Measurements from ENCODE around the gene ZNF384. TPM values are rescaled to one million over a fixed set of nuclear protein-coding genes. Genes with fewer than 3 reads are reported as not detected.

The ZNF384 gene
- total and polyA plus RNA-seq, 7 donors: 22.7 to 40.3 (median 28.8) TPM

GRCh38 chr12:6620137-6620884 lies 68.9 kb downstream of the ZNF384 start:
- TF ChIP-seq EP300 (IDR thresholded peaks at IDR 0.05) (no peak), CTCF (IDR thresholded peaks at IDR 0.05) (peak in 3 of 4 experiments; percentile 13 to 56 (median 41))
- Histone ChIP-seq H3K36me3 (no peaks in the 10 kb centered on the region), H3K4me1 (peaks cover 0 to 9% (median 8%) of the 10 kb centered on the region in 4 donors), H3K27me3 (peaks cover 8 to 14% (median 11%) of the 10 kb centered on the region in 3 donors), H3K9me3 (no peaks in the 10 kb centered on the region), H3K27ac (no peak overlapping the region), H3K4me3 (peak overlapping the region in 3 of 4 donors; percentile 22 to 36 (median 25))
- WGBS, 2 donors: 59 to 85% methylated on average over 88 of the region's 88 CpGs
- intact Hi-C loops (cut with DNase I): no loop called here
- DNase-seq: no peak

- DNase-seq: no peak
- Histone ChIP-seq H3K9me3 (no peaks in the 10 kb centered on the region), H3K36me3 (no peaks in the 10 kb centered on the region), H3K27me3 (peaks cover 8 to 14% (median 11%) of the 10 kb centered on the region in 3 donors), H3K4me3 (no peak overlapping the region), H3K27ac (no peak overlapping the region), H3K4me1 (peaks cover 0 to 17% (median 15%) of the 10 kb centered on the region in 4 donors)
- WGBS, 2 donors: 65 to 83% methylated on average over 5 of the region's 5 CpGs
- no peak for TF ChIP-seq POLR2AphosphoS5 (IDR thresholded peaks at IDR 0.05)
- no peak for TF ChIP-seq EP300 (IDR thresholded peaks at IDR 0.05)
- no peak for TF ChIP-seq POLR2A (IDR thresholded peaks at IDR 0.05)
- no peak for TF ChIP-seq CTCF (IDR thresholded peaks at IDR 0.05)
- intact Hi-C loops (cut with DNase I): loop anchor here (2.0 to 5.0 kb wide), 2 partner anchors 28 to 209 kb away; partner anchors contain the start of genes ACRBP and P3H3
These were observed 70.5 kb downstream of the ZNF384 start for GRCh38 chr12:6618483-6619225.

Small RNA genes lying within 50 kb of the gene (small RNA-seq; reads per million reads assigned to genes)
- gene RNU6-781P: 0 reads per million in 3 donors

Other genes starting within 250 kb of the ZNF384 start
- under 1 TPM in 1 of 4 donors, not detected in 3; 0.81 TPM for gene CD27, start 244.4 kb downstream of the ZNF384 start, total RNA-seq
- 10 to 100 TPM in 1 of 3 donors, 1 to 10 TPM in 1, under 1 TPM in 1; 0.60 to 29.0 (median 2.3) TPM for gene CD27, start 244.4 kb downstream of the ZNF384 start, polyA plus RNA-seq
- gene TAPBPL, start 237.3 kb downstream of the ZNF384 start, total RNA-seq: 10 to 100 TPM; 20.2 to 27.5 (median 26.9) TPM
- 10 to 100 TPM; 14.4 to 36.0 (median 17.1) TPM for gene TAPBPL, start 237.3 kb downstream of the ZNF384 start, polyA plus RNA-seq
- 10 to 100 TPM; 11.5 to 44.0 (median 17.2) TPM for gene VAMP1, start 218.7 kb downstream of the ZNF384 start, total RNA-seq
- gene VAMP1, start 218.7 kb downstream of the ZNF384 start, polyA plus RNA-seq: 10 to 100 TPM in 1 of 3 donors, 1 to 10 TPM in 2; 2.3 to 12.8 (median 3.0) TPM
- 100 to 1,000 TPM in 2 of 4 donors, 10 to 100 TPM in 2; 52.9 to 113 (median 92.1) TPM for gene MRPL51, start 196.1 kb downstream of the ZNF384 start, total RNA-seq
- gene MRPL51, start 196.1 kb downstream of the ZNF384 start, polyA plus RNA-seq: 100 to 1,000 TPM; 119 to 142 (median 135) TPM
- gene NCAPD2, start 195.3 kb downstream of the ZNF384 start, total RNA-seq: 10 to 100 TPM; 11.8 to 89.5 (median 12.6) TPM
- gene NCAPD2, start 195.3 kb downstream of the ZNF384 start, polyA plus RNA-seq: 10 to 100 TPM in 2 of 3 donors, 1 to 10 TPM in 1; 9.0 to 35.8 (median 13.6) TPM
- 1,000 to 10,000 TPM; 1,653 to 2,501 (median 2,098) TPM for gene GAPDH, start 154.9 kb downstream of the ZNF384 start, total RNA-seq
- 1,000 to 10,000 TPM; 2,564 to 3,219 (median 3,101) TPM for gene GAPDH, start 154.9 kb downstream of the ZNF384 start, polyA plus RNA-seq
- 10 to 100 TPM; 15.3 to 34.3 (median 22.7) TPM for gene IFFO1, start 133.3 kb downstream of the ZNF384 start, total RNA-seq
- 10 to 100 TPM in 1 of 3 donors, 1 to 10 TPM in 2; 1.8 to 14.0 (median 4.2) TPM for gene IFFO1, start 133.3 kb downstream of the ZNF384 start, polyA plus RNA-seq
- 10 to 100 TPM in 3 of 4 donors, 1 to 10 TPM in 1; 6.1 to 30.1 (median 23.2) TPM for gene NOP2, start 121.1 kb downstream of the ZNF384 start, total RNA-seq
- gene NOP2, start 121.1 kb downstream of the ZNF384 start, polyA plus RNA-seq: 10 to 100 TPM in 1 of 3 donors, 1 to 10 TPM in 2; 6.2 to 39.2 (median 7.8) TPM
- gene CHD4, start 82.0 kb downstream of the ZNF384 start, total RNA-seq: 100 to 1,000 TPM; 204 to 254 (median 217) TPM
- 100 to 1,000 TPM in 1 of 3 donors, 10 to 100 TPM in 2; 49.2 to 113 (median 53.6) TPM for gene CHD4, start 82.0 kb downstream of the ZNF384 start, polyA plus RNA-seq
- gene LPAR5, start 53.4 kb downstream of the ZNF384 start, total RNA-seq: 1 to 10 TPM in 2 of 4 donors, under 1 TPM in 2; 0.27 to 1.5 (median 0.67) TPM
- 10 to 100 TPM in 1 of 3 donors, 1 to 10 TPM in 2; 4.2 to 16.5 (median 6.0) TPM for gene LPAR5, start 53.4 kb downstream of the ZNF384 start, polyA plus RNA-seq
- 1 to 10 TPM; 1.2 to 3.9 (median 1.6) TPM for gene ACRBP, start 41.9 kb downstream of the ZNF384 start, total RNA-seq
- 1 to 10 TPM in 2 of 3 donors, not detected in 1; 2.3 to 3.1 TPM for gene ACRBP, start 41.9 kb downstream of the ZNF384 start, polyA plus RNA-seq
- 10 to 100 TPM; 52.8 to 85.9 (median 63.4) TPM for gene ING4, start 26.3 kb downstream of the ZNF384 start, total RNA-seq
- 10 to 100 TPM; 37.8 to 59.5 (median 42.5) TPM for gene ING4, start 26.3 kb downstream of the ZNF384 start, polyA plus RNA-seq
- under 1 TPM; 0.27 to 0.55 (median 0.43) TPM for gene PIANP, start 11.4 kb upstream of the ZNF384 start, total RNA-seq
- 1 to 10 TPM in 2 of 3 donors, under 1 TPM in 1; 0.46 to 2.0 (median 1.2) TPM for gene PIANP, start 11.4 kb upstream of the ZNF384 start, polyA plus RNA-seq
- gene COPS7A, start 34.7 kb upstream of the ZNF384 start, total RNA-seq: 10 to 100 TPM; 51.3 to 69.3 (median 60.1) TPM
- 10 to 100 TPM; 48.6 to 52.5 (median 52.3) TPM for gene COPS7A, start 34.7 kb upstream of the ZNF384 start, polyA plus RNA-seq
- gene MLF2, start 63.8 kb upstream of the ZNF384 start, total RNA-seq: 100 to 1,000 TPM; 148 to 163 (median 159) TPM
- 100 to 1,000 TPM; 157 to 220 (median 178) TPM for gene MLF2, start 63.8 kb upstream of the ZNF384 start, polyA plus RNA-seq
- 100 to 1,000 TPM; 196 to 392 (median 255) TPM for gene PTMS, start 77.0 kb upstream of the ZNF384 start, total RNA-seq
- gene PTMS, start 77.0 kb upstream of the ZNF384 start, polyA plus RNA-seq: 100 to 1,000 TPM in 2 of 3 donors, 10 to 100 TPM in 1; 93.2 to 198 (median 174) TPM
- gene LAG3, start 83.1 kb upstream of the ZNF384 start, total RNA-seq: 1 to 10 TPM; 1.4 to 6.9 (median 3.0) TPM
- gene LAG3, start 83.1 kb upstream of the ZNF384 start, polyA plus RNA-seq: 1 to 10 TPM in 2 of 3 donors, under 1 TPM in 1; 0.60 to 4.2 (median 1.4) TPM
- 10 to 100 TPM in 3 of 4 donors, 1 to 10 TPM in 1; 2.5 to 12.8 (median 11.5) TPM for gene CD4, start 100.2 kb upstream of the ZNF384 start, total RNA-seq
- 10 to 100 TPM in 2 of 3 donors, 1 to 10 TPM in 1; 4.8 to 29.7 (median 26.6) TPM for gene CD4, start 100.2 kb upstream of the ZNF384 start, polyA plus RNA-seq
- 10 to 100 TPM in 2 of 4 donors, 1 to 10 TPM in 2; 6.4 to 16.1 (median 10.2) TPM for gene GPR162, start 132.4 kb upstream of the ZNF384 start, total RNA-seq
- 1 to 10 TPM; 1.2 to 7.6 (median 1.8) TPM for gene GPR162, start 132.4 kb upstream of the ZNF384 start, polyA plus RNA-seq
- gene P3H3, start 139.0 kb upstream of the ZNF384 start, total RNA-seq: 10 to 100 TPM; 16.4 to 69.8 (median 20.5) TPM
- 1 to 10 TPM in 2 of 3 donors, under 1 TPM in 1; 0.60 to 6.0 (median 1.2) TPM for gene P3H3, start 139.0 kb upstream of the ZNF384 start, polyA plus RNA-seq
- 1 to 10 TPM in 3 of 4 donors, under 1 TPM in 1; 0.36 to 8.9 (median 2.2) TPM for gene GNB3, start 151.6 kb upstream of the ZNF384 start, total RNA-seq
- 1 to 10 TPM in 2 of 3 donors, under 1 TPM in 1; 0.46 to 1.2 (median 1.1) TPM for gene GNB3, start 151.6 kb upstream of the ZNF384 start, polyA plus RNA-seq
- 1 to 10 TPM in 1 of 4 donors, under 1 TPM in 3; 0.33 to 2.8 (median 0.45) TPM for gene CDCA3, start 161.9 kb upstream of the ZNF384 start, total RNA-seq
- gene CDCA3, start 161.9 kb upstream of the ZNF384 start, polyA plus RNA-seq: 10 to 100 TPM in 1 of 3 donors, 1 to 10 TPM in 2; 4.8 to 31.2 (median 8.6) TPM
- 10 to 100 TPM; 37.1 to 44.7 (median 41.5) TPM for gene USP5, start 162.8 kb upstream of the ZNF384 start, total RNA-seq
- 10 to 100 TPM; 25.4 to 51.5 (median 26.4) TPM for gene USP5, start 162.8 kb upstream of the ZNF384 start, polyA plus RNA-seq
- 100 to 1,000 TPM; 194 to 345 (median 299) TPM for gene TPI1, start 178.2 kb upstream of the ZNF384 start, total RNA-seq
- 100 to 1,000 TPM; 808 to 994 (median 968) TPM for gene TPI1, start 178.2 kb upstream of the ZNF384 start, polyA plus RNA-seq
- gene SPSB2, start 183.9 kb upstream of the ZNF384 start, total RNA-seq: 10 to 100 TPM in 1 of 4 donors, 1 to 10 TPM in 3; 4.6 to 10.5 (median 8.2) TPM
- 10 to 100 TPM; 13.4 to 17.4 (median 13.5) TPM for gene SPSB2, start 183.9 kb upstream of the ZNF384 start, polyA plus RNA-seq
- 10 to 100 TPM; 12.2 to 21.0 (median 13.5) TPM for gene LRRC23, start 215.4 kb upstream of the ZNF384 start, total RNA-seq
- gene LRRC23, start 215.4 kb upstream of the ZNF384 start, polyA plus RNA-seq: 10 to 100 TPM in 1 of 3 donors, 1 to 10 TPM in 2; 5.3 to 11.4 (median 5.5) TPM
- 10 to 100 TPM; 26.3 to 37.5 (median 35.0) TPM for gene ENO2, start 225.2 kb upstream of the ZNF384 start, total RNA-seq
- gene ENO2, start 225.2 kb upstream of the ZNF384 start, polyA plus RNA-seq: 10 to 100 TPM in 1 of 3 donors, 1 to 10 TPM in 2; 1.8 to 15.6 (median 3.0) TPM
- 100 to 1,000 TPM in 1 of 4 donors, 10 to 100 TPM in 3; 46.4 to 138 (median 60.3) TPM for gene ATN1, start 238.6 kb upstream of the ZNF384 start, total RNA-seq
- gene ATN1, start 238.6 kb upstream of the ZNF384 start, polyA plus RNA-seq: 10 to 100 TPM; 30.1 to 78.8 (median 33.0) TPM

All from sigmoid colon (tissue), 7 donors.